Activated naive CD4-positive, alpha-beta T cell treated with anti-CD3 and anti-CD28 coated beads for 36 hours (primary cell): ENCODE measurements around the gene TAS2R10. TPM values are rescaled to one million over a fixed set of nuclear protein-coding genes. Genes with fewer than 3 reads are reported as not detected.

Experiments
- CTCF ChIA-PET: fragments of 350-600 bp; sonication (Branson Sonifier 250); formaldehyde crosslinking; loops from one replicate; lab custom pipeline; 2021; ENCODE audit warnings: antibody characterized with exemption; lab: Charles Lee
- DNase-seq: peaks from one replicate; pipeline ENCODE4 v3.0.0-alpha.2; 2020
- H3K27ac Mint-ChIP-seq: one replicate; pipeline ENCODE4 v1.8.0; 2021; ENCODE audit warnings: mild to moderate bottlenecking, mixed read lengths
- H3K27me3 Mint-ChIP-seq: one replicate; pipeline ENCODE4 v1.8.0; 2021; ENCODE audit warnings: low read depth, mixed read lengths
- H3K36me3 Mint-ChIP-seq: one replicate; pipeline ENCODE4 v1.8.0; 2021; ENCODE audit warnings: low read depth, mixed read lengths
- H3K4me1 Mint-ChIP-seq: one replicate; pipeline ENCODE4 v1.8.0; 2021; ENCODE audit warnings: low read depth, mixed read lengths
- H3K4me3 Mint-ChIP-seq: one replicate; pipeline ENCODE4 v1.8.0; 2021; ENCODE audit warnings: mild to moderate bottlenecking, moderate library complexity, mixed read lengths
- H3K9me3 Mint-ChIP-seq: one replicate; pipeline ENCODE4 v1.8.0; 2021; ENCODE audit warnings: mixed read lengths
- intact Hi-C: fragments of 100-400 bp; cut with micrococcal nuclease; formaldehyde crosslinking; loops from one replicate; pipeline ENCODE4 v1.15.1; 2023
- total RNA-seq, 2 experiments: library from RNA; stranded (reverse); gene quantifications; one replicate each; pipeline ENCODE4 v1.2.3, GENCODE V29; 2021

TAS2R10 gene, protein sequence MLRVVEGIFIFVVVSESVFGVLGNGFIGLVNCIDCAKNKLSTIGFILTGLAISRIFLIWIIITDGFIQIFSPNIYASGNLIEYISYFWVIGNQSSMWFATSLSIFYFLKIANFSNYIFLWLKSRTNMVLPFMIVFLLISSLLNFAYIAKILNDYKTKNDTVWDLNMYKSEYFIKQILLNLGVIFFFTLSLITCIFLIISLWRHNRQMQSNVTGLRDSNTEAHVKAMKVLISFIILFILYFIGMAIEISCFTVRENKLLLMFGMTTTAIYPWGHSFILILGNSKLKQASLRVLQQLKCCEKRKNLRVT
- total RNA-seq: not detected

DNA sequence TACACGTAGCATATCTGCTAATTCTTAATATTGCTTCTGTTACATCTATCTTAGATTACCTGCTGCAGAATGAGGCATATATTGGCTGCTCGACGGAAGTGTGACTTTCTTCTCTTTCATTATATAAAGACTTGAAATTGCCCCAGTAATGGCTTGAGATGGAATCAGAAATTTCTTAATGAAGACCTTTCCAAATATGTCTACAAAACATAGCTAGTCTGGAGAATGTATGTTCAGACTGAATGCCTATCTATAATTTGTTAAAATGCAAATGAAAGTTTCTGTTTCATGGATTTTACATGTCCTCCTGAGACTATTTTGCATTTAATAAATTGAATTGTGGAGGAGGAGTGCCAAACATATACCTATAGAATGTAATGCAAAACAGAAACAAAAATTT, at the start of gene TAS2R10:
TSS of gene TAS2R10 (minus strand) at position 101 of the 400 bp plus-strand sequence. CDS start at position 12, 89 bp downstream.
- DNase-seq: no peak
- intact Hi-C loops: no loop called here
- Mint-ChIP-seq H3K9me3 (no peaks in the 10 kb centered on the region), H3K4me1 (no peaks in the 10 kb centered on the region), H3K27me3 (no peaks in the 10 kb centered on the region), H3K36me3 (no peaks in the 10 kb centered on the region), H3K27ac (no peak within 1 kb of the TSS), H3K4me3 (no peak within 1 kb of the TSS)
- CTCF ChIA-PET: interaction anchor here (0.6 kb wide), 1 partner anchor 30 kb away, joined by 3 read pairs; no protein-coding TSS in a partner anchor

DNA sequence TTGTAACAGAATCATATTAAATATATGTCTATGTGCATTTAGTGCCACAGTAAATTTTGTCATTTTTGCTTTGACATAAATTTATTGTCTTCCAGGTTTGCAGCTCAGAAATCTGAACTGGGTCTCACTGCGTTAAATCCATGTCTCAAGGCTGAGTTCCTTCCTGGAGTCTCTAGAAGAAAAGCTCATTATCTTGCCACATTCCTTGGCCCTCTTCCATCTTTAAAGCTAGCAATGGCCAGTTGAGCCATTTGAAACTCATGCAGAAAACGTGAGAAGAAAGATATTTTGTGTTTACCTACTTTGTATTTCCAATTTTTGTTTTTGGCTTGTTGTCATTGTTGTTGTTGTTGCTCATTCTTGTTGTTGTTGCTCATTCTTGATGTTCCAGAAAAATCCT, 47.2 kb upstream of the TAS2R10 start:
- CTCF ChIA-PET: no interaction called here
- Mint-ChIP-seq H3K27me3 (no peaks in the 10 kb centered on the region), H3K27ac (no peak overlapping the region), H3K9me3 (no peaks in the 10 kb centered on the region), H3K4me3 (no peak overlapping the region), H3K36me3 (peaks cover 22% of the 10 kb centered on the region), H3K4me1 (no peaks in the 10 kb centered on the region)
- intact Hi-C loops: no loop called here
- no peak for DNase-seq

DNA sequence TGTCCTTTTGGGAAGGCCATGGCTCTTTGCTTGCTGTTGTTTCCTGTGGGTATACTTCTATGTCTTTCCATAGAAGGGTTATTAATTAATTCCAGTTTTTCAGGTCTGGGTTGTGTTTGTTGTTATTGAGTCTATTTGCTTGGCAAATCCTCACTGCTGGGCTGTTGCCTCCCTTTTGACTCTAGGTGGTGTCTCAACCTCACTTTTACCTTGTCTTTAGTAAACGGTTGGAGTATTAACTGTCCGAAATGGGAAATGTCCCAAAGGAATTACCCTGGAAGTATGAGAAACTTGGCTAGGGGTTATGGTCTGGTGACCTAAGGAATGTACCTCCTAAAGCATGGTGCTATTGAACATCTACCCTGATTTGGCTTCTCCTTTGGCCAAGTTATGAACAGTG, 41.2 kb upstream of the TAS2R10 start:
- Mint-ChIP-seq H3K4me3 (no peak overlapping the region), H3K36me3 (peaks cover 20% of the 10 kb centered on the region), H3K9me3 (peaks cover 14% of the 10 kb centered on the region), H3K4me1 (no peaks in the 10 kb centered on the region), H3K27me3 (no peaks in the 10 kb centered on the region), H3K27ac (no peak overlapping the region)
- intact Hi-C loops: no loop called here
- CTCF ChIA-PET: no interaction called here
- DNase-seq: no peak

DNA sequence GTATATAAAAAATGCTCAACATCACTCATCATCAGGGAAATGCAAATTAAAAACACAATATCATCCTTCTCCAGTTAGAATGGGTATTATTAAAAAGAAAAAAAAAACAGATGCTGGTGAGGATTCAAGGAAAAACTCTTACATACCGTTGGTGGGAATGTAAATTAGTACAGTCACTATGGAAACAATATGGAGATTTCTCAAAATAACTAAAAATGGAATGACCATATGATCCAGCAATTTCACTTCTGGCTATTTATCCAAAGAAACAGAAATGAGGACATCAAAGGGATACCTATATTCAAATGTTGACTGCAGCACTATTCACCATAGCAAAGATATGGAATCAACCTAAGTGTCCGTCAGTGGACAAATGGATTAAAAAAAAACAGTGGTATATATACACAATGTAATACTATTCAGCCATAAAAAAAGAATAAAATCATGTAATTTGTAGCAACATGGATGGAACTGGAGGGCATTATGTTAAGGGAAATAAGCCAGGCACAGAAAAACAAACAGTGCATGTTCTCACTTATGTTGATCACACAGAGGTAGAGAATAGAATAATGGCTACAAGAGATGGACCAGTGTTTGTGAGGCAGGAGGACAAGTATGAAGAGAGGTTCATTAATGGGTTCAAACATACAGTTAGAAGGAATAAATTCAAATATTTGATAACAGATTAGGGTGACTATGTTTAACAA, 37.5 kb upstream of the TAS2R10 start:
- intact Hi-C loops: no loop called here
- H3K36me3 Mint-ChIP-seq: peaks cover 35% of the 10 kb centered on the region
- no peak for DNase-seq
- H3K9me3 Mint-ChIP-seq: peaks cover 28% of the 10 kb centered on the region
- H3K27ac Mint-ChIP-seq: no peak overlapping the region
- no peaks in the 10 kb centered on the region for H3K27me3 Mint-ChIP-seq
- H3K4me3 Mint-ChIP-seq: no peak overlapping the region
- H3K4me1 Mint-ChIP-seq: no peaks in the 10 kb centered on the region
- CTCF ChIA-PET: no interaction called here

DNA sequence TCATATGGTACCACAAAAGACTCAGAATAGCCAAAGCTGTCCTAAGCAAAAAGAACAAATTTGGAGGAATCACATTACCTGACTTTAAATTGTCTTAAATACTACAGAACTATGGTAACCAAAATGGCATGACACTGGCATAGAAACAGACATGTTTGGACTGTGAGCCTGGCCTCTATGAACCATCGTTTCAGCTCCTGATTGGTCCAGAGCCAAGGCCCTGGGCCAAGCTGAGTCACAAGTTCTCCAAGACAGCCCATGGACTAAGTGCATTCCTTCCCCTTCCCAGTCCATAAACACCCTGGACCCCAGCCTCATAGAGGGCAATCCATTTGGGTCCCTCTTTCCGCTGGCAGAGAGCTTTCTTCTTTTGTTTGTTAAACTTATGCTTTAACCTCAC, 35.2 kb upstream of the TAS2R10 start:
- Mint-ChIP-seq H3K27me3 (no peaks in the 10 kb centered on the region), H3K36me3 (peaks cover 53% of the 10 kb centered on the region), H3K9me3 (peaks cover 46% of the 10 kb centered on the region), H3K27ac (no peak overlapping the region), H3K4me1 (no peaks in the 10 kb centered on the region), H3K4me3 (no peak overlapping the region)
- no peak for DNase-seq
- intact Hi-C loops: no loop called here
- CTCF ChIA-PET: no interaction called here

DNA sequence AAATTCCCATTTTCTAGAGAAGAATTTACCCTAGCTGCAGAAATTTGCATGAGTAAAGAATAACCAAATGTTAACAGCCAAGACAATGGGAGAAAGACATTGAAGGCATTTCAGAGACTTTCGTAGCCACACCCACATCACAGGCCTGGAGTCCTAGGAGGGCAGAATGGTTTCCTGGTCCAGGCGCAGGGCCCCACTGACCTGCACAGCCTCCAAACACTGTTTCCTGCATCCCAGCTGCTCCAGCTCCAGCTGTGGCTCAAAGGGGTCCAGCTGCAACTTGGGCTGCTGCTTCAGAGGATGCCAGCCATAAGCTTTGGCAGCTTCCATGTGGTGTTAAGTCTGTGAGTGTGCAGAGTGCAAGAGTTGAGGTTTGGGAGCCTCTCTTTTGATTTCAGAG, 29.6 kb upstream of the TAS2R10 start:
- intact Hi-C loops: no loop called here
- peaks cover 14% of the 10 kb centered on the region for H3K4me1 Mint-ChIP-seq
- no peaks in the 10 kb centered on the region for H3K27me3 Mint-ChIP-seq
- peaks cover 32% of the 10 kb centered on the region for H3K9me3 Mint-ChIP-seq
- DNase-seq: no peak
- H3K36me3 Mint-ChIP-seq: peaks cover 45% of the 10 kb centered on the region
- no peak overlapping the region for H3K27ac Mint-ChIP-seq
- H3K4me3 Mint-ChIP-seq: no peak overlapping the region
- CTCF ChIA-PET: interaction anchor here (1.0 kb wide), 1 partner anchor 632 kb away, joined by 3 read pairs; no protein-coding TSS in a partner anchor

DNA sequence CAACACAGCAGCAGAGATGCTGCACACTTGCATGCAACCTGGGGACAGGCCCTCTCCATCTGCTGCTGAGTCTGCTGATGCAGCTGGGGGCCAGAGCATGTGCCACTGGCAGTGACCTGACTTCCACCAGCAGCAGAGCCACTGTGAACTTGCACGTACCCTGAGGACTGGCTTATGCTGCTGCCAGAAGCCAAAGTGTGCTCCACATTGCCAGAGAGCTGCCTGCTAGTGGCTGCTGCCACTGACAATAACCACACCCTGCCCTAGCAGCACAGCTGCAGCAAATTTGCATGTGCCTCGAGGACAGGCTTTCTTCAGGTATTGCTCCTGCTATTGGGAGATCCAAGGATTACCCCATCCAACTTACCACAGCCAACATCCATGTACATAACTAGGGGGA, 27.6 kb upstream of the TAS2R10 start:
- DNase-seq: no peak
- H3K4me1 Mint-ChIP-seq: peaks cover 24% of the 10 kb centered on the region
- H3K27me3 Mint-ChIP-seq: no peaks in the 10 kb centered on the region
- intact Hi-C loops: no loop called here
- peaks cover 28% of the 10 kb centered on the region for H3K9me3 Mint-ChIP-seq
- no peak overlapping the region for H3K4me3 Mint-ChIP-seq
- peaks cover 30% of the 10 kb centered on the region for H3K36me3 Mint-ChIP-seq
- CTCF ChIA-PET: no interaction called here
- H3K27ac Mint-ChIP-seq: no peak overlapping the region

DNA sequence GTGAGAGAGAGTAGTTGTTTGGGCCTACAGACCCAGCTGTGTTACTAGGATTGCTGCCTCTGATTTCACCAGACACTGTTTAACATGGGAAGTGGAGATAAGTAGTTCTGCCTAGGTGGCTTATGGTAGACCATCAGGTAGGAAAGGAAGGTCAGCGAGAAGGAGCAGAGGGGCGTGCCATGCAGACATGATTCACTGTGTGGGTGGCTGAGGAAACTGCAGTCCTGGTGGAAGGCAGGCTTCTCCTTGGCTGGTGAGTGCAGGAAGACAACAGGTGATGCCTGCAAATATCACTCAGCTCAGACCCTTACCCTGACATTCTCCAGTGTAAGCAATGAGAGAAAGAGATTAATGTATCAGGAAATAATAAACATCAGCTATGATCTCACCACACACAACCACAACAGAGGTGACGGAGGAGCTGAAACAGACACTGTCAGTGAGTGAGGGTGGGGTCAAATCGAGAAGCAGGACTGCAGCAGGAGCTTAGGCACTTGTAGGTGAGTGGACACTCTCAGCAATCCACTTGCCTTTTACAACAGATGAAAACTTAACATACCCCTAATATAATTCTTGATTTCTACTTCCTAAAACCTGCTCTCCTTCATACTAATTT, 25.2 kb upstream of the TAS2R10 start:
- Mint-ChIP-seq H3K4me1 (peaks cover 24% of the 10 kb centered on the region), H3K4me3 (no peak overlapping the region), H3K27me3 (no peaks in the 10 kb centered on the region), H3K36me3 (peaks cover 19% of the 10 kb centered on the region), H3K9me3 (peaks cover 9% of the 10 kb centered on the region), H3K27ac (no peak overlapping the region)
- intact Hi-C loops: no loop called here
- no peak for DNase-seq
- CTCF ChIA-PET: interaction anchor here (0.6 kb wide), 1 partner anchor 348 kb away, joined by 3 read pairs; no protein-coding TSS in a partner anchor

DNA sequence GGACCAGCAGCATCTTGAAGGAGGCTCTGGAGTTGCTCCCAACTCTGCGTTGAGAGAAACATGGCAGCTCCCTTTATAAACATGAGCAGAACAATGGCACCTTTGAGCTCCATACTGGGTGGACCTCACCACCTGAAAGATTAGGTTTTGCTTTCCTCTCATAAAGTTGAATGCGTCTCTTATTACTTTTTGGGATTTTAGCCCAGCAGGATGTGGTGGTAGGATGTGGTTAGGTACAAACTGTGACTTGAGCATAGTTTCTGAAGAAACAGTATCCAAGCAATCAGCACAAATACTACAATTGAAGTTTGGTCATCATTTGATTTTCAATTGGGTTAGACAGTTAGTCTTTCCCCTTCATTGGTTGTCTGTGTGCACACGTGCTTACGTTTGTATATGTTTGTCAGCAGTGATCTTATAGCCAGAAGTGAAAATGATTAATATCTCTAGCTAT, 23.3 kb upstream of the TAS2R10 start, which contains the start of gene PRR4:
TSS of gene PRR4 (minus strand) at position 51 of the 454 bp plus-strand sequence. CDS start at position 13, 38 bp downstream.
- Mint-ChIP-seq H3K27ac (no peak within 1 kb of the TSS), H3K27me3 (no peaks in the 10 kb centered on the region), H3K4me3 (no peak within 1 kb of the TSS), H3K36me3 (peaks cover 12% of the 10 kb centered on the region), H3K4me1 (peaks cover 24% of the 10 kb centered on the region), H3K9me3 (no peaks in the 10 kb centered on the region)
- peak; percentile 26 for DNase-seq
- intact Hi-C loops: no loop called here
- CTCF ChIA-PET: no interaction called here

DNA sequence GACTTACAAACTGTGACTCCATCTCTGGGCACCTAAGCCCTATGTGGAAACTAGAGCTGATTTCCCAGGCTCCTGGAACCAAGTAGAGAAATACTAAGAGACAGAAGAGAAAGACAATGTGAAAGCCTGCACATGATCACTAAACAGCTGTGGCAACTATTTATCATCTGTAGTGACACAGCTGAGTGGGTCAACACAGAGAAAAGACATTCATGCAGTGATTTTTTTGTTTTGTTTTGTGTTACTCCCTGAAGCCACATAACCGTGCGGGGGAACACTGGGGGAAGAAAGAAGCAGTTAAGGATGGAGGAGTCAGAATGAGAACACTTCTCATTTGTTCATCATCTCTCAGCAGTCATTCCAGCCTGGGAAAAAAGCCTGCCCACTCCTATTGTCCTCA, 21.6 kb upstream of the TAS2R10 start:
- intact Hi-C loops: no loop called here
- no peak for DNase-seq
- Mint-ChIP-seq H3K9me3 (no peaks in the 10 kb centered on the region), H3K4me1 (peaks cover 24% of the 10 kb centered on the region), H3K27ac (no peak overlapping the region), H3K4me3 (no peak overlapping the region), H3K27me3 (no peaks in the 10 kb centered on the region), H3K36me3 (peaks cover 12% of the 10 kb centered on the region)
- CTCF ChIA-PET: no interaction called here

DNA sequence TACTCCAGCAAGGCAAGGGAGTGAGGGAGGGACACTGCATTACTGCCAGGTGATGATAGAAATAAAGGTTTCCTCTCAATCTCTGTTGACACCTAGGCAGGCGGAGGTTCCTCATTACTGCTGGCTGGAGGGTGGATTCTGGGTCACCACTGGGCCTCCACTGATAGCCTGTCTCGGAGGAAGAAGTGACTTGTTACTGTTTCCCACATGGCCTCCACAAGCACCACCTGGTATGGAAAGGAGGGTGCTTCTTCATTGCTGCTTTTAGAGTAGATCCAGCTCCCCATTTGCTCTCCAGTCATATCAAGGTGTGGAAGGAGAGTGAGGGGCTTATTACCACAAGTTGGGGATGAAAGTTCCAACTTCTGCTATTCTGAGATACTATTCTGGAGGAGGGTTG, 16.7 kb upstream of the TAS2R10 start:
- Mint-ChIP-seq H3K9me3 (peaks cover 2% of the 10 kb centered on the region), H3K27ac (no peak overlapping the region), H3K4me3 (no peak overlapping the region), H3K36me3 (peaks cover 15% of the 10 kb centered on the region), H3K4me1 (no peaks in the 10 kb centered on the region), H3K27me3 (no peaks in the 10 kb centered on the region)
- CTCF ChIA-PET: no interaction called here
- intact Hi-C loops: no loop called here
- no peak for DNase-seq

DNA sequence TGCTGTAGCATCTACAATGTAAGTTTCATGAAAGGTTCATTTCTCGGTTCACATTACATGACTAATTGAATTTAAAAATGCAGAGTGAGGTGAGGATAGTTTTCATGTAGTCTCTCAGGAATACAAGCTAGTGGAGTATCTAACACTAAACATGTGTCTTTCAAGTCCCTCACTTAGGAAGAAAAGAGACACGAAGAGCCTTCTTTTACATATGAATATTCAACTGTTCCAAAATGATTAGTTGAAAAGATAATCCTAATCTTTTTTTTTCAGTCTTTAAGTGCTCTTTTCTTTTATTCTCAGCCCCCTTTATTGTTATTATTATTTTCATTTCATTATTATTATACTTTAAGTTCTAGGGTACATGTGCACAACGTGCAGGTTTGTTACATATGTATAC, 12.3 kb upstream of the TAS2R10 start:
- Mint-ChIP-seq H3K4me1 (no peaks in the 10 kb centered on the region), H3K9me3 (peaks cover 7% of the 10 kb centered on the region), H3K27me3 (no peaks in the 10 kb centered on the region), H3K4me3 (no peak overlapping the region), H3K36me3 (peaks cover 7% of the 10 kb centered on the region), H3K27ac (no peak overlapping the region)
- DNase-seq: no peak
- intact Hi-C loops: no loop called here
- CTCF ChIA-PET: no interaction called here
